ENCODE data around the gene THAP8.

Gene THAP8

GRCh38 chr19:36003284-36003683 is 50.8 kb downstream of the THAP8 start:
- FAIRE-seq (no peak), DNase-seq (ENCODE audit: extremely low spot score, insufficient read length, low read depth) (no peak)

GRCh38 chr19:36001605-36002004 is 52.5 kb downstream of the THAP8 start:
- FAIRE-seq (no peak), DNase-seq (ENCODE audit: extremely low spot score, insufficient read length, low read depth) (no peak)

GRCh38 chr19:35996777-35997176 is 57.3 kb downstream of the THAP8 start:
- DNase-seq (ENCODE audit: extremely low spot score, insufficient read length, low read depth) = no peak
- FAIRE-seq = no peak

- DNase-seq (ENCODE audit: extremely low spot score, insufficient read length, low read depth) (peak; percentile 94), FAIRE-seq (peak; percentile 99)
These were observed 58.8 kb downstream of the THAP8 start, which contains the start of gene SDHAF1 for GRCh38 chr19:35995048-35995993. TSS of gene SDHAF1 (plus strand) at chr19:35995188. CDS start at chr19:35995275, 87 bp downstream.

- DNase-seq (ENCODE audit: extremely low spot score, insufficient read length, low read depth) (no peak), FAIRE-seq (no peak)
These were observed 60.0 kb downstream of the THAP8 start for GRCh38 chr19:35993923-35994598.

- FAIRE-seq (peak; percentile 9), DNase-seq (ENCODE audit: extremely low spot score, insufficient read length, low read depth) (no peak)
These were observed 60.9 kb downstream of the THAP8 start for GRCh38 chr19:35992907-35993765.

GRCh38 chr19:35991731-35992450 is 62.2 kb downstream of the THAP8 start:
- DNase-seq (ENCODE audit: extremely low spot score, insufficient read length, low read depth) = no peak
- no peak for FAIRE-seq

GRCh38 chr19:35990771-35991730 is 63.0 kb downstream of the THAP8 start:
- FAIRE-seq = no peak
- no peak for DNase-seq (ENCODE audit: extremely low spot score, insufficient read length, low read depth)

- FAIRE-seq (no peak), DNase-seq (ENCODE audit: extremely low spot score, insufficient read length, low read depth) (no peak)
These were observed 63.9 kb downstream of the THAP8 start for GRCh38 chr19:35990156-35990555.

GRCh38 chr19:35988824-35989223 is 65.3 kb downstream of the THAP8 start:
- DNase-seq (ENCODE audit: extremely low spot score, insufficient read length, low read depth) = no peak
- FAIRE-seq = no peak

GRCh38 chr19:35987571-35987896 is 66.6 kb downstream of the THAP8 start:
- DNase-seq (ENCODE audit: extremely low spot score, insufficient read length, low read depth) (no peak), FAIRE-seq (no peak)

- no peak for DNase-seq (ENCODE audit: extremely low spot score, insufficient read length, low read depth)
These were observed 67.2 kb downstream of the THAP8 start for GRCh38 chr19:35986664-35987570.

GRCh38 chr19:35986111-35986510 is 68.0 kb downstream of the THAP8 start:
- FAIRE-seq = no peak

More at GRCh38 chr19:35986664-35987570, 67.2 kb downstream of the THAP8 start:
- FAIRE-seq = peak; percentile 54

More at GRCh38 chr19:35986111-35986510, 68.0 kb downstream of the THAP8 start:
- no peak for DNase-seq (ENCODE audit: extremely low spot score, insufficient read length, low read depth)

Measured in GM18507 (cell line).